Sigmoid colon (tissue), 4 donors: ENCODE data around the gene KCNF1.

Experiments used
- EP300 ChIP-seq, 4 donors: sonication (generic); formaldehyde crosslinking; IDR thresholded peaks; one replicate each; pipeline ENCODE4 v1.6.1; 2017; ENCODE audit warnings: antibody characterized with exemption in 4 of 4
- POLR2AphosphoS5 ChIP-seq, 4 donors: sonication (generic); formaldehyde crosslinking; IDR thresholded peaks; one replicate each; pipeline ENCODE4 v1.6.1; 2017; ENCODE audit warnings: antibody characterized with exemption in 4 of 4
- TF ChIP-seq, protein P1 (sequence below), 4 experiments: fragments of 450-650 bp in 3 of 4; fragments of 200-600 bp in 1 of 4; IDR thresholded peaks; one replicate each; pipeline ENCODE4 v1.5.1; 2016 to 2019; ENCODE audit warnings: antibody characterized with exemption in 4 of 4, mild to moderate bottlenecking in 3 of 4, moderate library complexity in 2 of 4

DNA sequence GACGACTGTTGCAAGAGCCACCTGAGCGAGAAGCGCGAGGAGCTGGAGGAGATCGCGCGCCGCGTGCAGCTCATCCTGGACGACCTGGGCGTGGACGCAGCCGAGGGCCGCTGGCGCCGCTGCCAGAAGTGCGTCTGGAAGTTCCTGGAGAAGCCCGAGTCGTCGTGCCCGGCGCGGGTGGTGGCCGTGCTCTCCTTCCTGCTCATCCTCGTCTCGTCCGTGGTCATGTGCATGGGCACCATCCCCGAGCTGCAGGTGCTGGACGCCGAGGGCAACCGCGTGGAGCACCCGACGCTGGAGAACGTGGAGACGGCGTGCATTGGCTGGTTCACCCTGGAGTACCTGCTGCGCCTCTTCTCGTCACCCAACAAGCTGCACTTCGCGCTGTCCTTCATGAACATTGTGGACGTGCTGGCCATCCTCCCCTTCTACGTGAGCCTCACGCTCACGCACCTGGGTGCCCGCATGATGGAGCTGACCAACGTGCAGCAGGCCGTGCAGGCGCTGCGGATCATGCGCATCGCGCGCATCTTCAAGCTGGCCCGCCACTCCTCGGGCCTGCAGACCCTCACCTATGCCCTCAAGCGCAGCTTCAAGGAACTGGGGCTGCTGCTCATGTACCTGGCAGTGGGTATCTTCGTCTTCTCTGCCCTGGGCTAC lies 1.2 kb downstream of the KCNF1 start:
- TF ChIP-seq, protein P1, sequence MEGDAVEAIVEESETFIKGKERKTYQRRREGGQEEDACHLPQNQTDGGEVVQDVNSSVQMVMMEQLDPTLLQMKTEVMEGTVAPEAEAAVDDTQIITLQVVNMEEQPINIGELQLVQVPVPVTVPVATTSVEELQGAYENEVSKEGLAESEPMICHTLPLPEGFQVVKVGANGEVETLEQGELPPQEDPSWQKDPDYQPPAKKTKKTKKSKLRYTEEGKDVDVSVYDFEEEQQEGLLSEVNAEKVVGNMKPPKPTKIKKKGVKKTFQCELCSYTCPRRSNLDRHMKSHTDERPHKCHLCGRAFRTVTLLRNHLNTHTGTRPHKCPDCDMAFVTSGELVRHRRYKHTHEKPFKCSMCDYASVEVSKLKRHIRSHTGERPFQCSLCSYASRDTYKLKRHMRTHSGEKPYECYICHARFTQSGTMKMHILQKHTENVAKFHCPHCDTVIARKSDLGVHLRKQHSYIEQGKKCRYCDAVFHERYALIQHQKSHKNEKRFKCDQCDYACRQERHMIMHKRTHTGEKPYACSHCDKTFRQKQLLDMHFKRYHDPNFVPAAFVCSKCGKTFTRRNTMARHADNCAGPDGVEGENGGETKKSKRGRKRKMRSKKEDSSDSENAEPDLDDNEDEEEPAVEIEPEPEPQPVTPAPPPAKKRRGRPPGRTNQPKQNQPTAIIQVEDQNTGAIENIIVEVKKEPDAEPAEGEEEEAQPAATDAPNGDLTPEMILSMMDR (IDR thresholded peaks at IDR 0.05), result no peak
- no peak for TF ChIP-seq EP300 (IDR thresholded peaks at IDR 0.05)
- no peak for TF ChIP-seq POLR2AphosphoS5 (IDR thresholded peaks at IDR 0.05)
